ENCODE results near the gene SMKR1. TPM values are rescaled to one million over a fixed set of nuclear protein-coding genes. Genes with fewer than 3 reads are reported as not detected.

Gene SMKR1
- total RNA-seq, 2 donors from 2014 or later: 0.55 to 0.97 TPM

DNA sequence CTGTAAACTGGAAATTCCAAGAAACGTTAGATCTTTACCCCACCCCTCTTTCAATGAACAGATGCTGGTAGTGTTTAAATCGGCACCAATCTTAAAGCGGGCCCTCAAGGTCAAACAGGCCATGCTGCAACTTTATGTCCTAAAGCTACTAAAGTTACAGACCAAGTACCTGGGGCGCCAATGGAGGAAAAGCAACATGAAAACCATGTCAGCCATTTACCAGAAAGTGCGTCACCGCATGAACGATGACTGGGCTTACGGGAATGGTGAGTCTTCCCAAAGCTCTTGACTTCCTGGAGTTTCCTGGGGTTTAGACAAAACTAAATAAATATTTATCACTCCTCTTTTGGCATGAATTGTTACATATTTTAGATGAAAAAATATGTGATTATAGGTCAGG, 19.6 kb upstream of the SMKR1 start:
- H3K4me3 Mint-ChIP-seq: no peak overlapping the region
- H3K4me1 ChIP-seq (ENCODE audit: control insufficient read depth, insufficient read depth, low read length): no peaks in the 10 kb centered on the region
- no peak for DNase-seq
- no peaks in the 10 kb centered on the region for H3K27me3 Mint-ChIP-seq (ENCODE audit: insufficient read depth)
- no peak overlapping the region for H3K9ac ChIP-seq (ENCODE audit: extremely low read depth, low read length, poor library complexity, severe bottlenecking)
- H3K9me3 Mint-ChIP-seq: peaks cover 4% of the 10 kb centered on the region
- H3K36me3 Mint-ChIP-seq (ENCODE audit: low read depth): peaks cover 59% of the 10 kb centered on the region
- no peak overlapping the region for H3K27ac Mint-ChIP-seq
- TF ChIP-seq, protein P1, sequence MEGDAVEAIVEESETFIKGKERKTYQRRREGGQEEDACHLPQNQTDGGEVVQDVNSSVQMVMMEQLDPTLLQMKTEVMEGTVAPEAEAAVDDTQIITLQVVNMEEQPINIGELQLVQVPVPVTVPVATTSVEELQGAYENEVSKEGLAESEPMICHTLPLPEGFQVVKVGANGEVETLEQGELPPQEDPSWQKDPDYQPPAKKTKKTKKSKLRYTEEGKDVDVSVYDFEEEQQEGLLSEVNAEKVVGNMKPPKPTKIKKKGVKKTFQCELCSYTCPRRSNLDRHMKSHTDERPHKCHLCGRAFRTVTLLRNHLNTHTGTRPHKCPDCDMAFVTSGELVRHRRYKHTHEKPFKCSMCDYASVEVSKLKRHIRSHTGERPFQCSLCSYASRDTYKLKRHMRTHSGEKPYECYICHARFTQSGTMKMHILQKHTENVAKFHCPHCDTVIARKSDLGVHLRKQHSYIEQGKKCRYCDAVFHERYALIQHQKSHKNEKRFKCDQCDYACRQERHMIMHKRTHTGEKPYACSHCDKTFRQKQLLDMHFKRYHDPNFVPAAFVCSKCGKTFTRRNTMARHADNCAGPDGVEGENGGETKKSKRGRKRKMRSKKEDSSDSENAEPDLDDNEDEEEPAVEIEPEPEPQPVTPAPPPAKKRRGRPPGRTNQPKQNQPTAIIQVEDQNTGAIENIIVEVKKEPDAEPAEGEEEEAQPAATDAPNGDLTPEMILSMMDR (conservative IDR thresholded peaks at IDR 0.05): no peak
- WGBS, 2 experiments (ENCODE audit: insufficient coverage in 1 of 2, insufficient read length in 1 of 2): 96 to 97% methylated on average over 8 of the region's 8 CpGs
- no peak overlapping the region for H3K27ac ChIP-seq (ENCODE audit: low read depth, low read length)
- H3K4me3 ChIP-seq (ENCODE audit: low read length): no peak overlapping the region
- peaks cover 19% of the 10 kb centered on the region for H3K36me3 ChIP-seq (ENCODE audit: control insufficient read depth, insufficient read depth, low read length)
- peaks cover 1% of the 10 kb centered on the region for H3K9me3 ChIP-seq (ENCODE audit: control insufficient read depth, low read length)
- no peaks in the 10 kb centered on the region for H3K27me3 ChIP-seq (ENCODE audit: control insufficient read depth, insufficient read depth, low read length, poor library complexity, severe bottlenecking)
- H3K4me1 Mint-ChIP-seq: no peaks in the 10 kb centered on the region

DNA sequence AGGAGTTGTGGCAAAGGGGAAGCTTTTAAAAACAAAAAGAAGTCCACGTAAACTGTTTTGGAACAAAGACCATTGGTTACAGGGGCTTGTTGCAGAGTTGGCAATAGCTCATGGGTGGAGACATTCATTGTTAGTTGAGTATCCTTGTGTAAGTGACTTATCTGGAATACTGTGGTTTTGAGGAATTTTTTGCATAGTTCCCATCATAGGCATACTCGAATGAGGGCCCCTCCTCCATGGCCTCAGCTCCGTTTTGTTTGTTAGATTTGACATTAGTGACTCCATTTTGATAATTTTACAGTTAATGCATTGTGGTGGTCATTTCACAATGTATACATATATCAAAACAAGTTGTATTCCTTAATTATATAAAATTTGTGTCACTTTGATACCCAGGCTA, 12.8 kb upstream of the SMKR1 start:
- H3K9me3 Mint-ChIP-seq: no peaks in the 10 kb centered on the region
- H3K4me3 ChIP-seq (ENCODE audit: low read length): no peak overlapping the region
- WGBS, 2 experiments (ENCODE audit: insufficient coverage in 1 of 2, insufficient read length in 1 of 2): 78 to 90% methylated on average over 1 to 3 of the region's 3 CpGs
- no peak for DNase-seq
- no peaks in the 10 kb centered on the region for H3K4me1 ChIP-seq (ENCODE audit: control insufficient read depth, insufficient read depth, low read length)
- H3K9ac ChIP-seq (ENCODE audit: extremely low read depth, low read length, poor library complexity, severe bottlenecking): no peak overlapping the region
- no peaks in the 10 kb centered on the region for H3K27me3 ChIP-seq (ENCODE audit: control insufficient read depth, insufficient read depth, low read length, poor library complexity, severe bottlenecking)
- H3K4me3 Mint-ChIP-seq: no peak overlapping the region
- H3K27ac Mint-ChIP-seq: no peak overlapping the region
- peaks cover 20% of the 10 kb centered on the region for H3K36me3 Mint-ChIP-seq (ENCODE audit: low read depth)
- peaks cover 4% of the 10 kb centered on the region for H3K4me1 Mint-ChIP-seq
- peaks cover 10% of the 10 kb centered on the region for H3K36me3 ChIP-seq (ENCODE audit: control insufficient read depth, insufficient read depth, low read length)
- no peak overlapping the region for H3K27ac ChIP-seq (ENCODE audit: low read depth, low read length)
- no peaks in the 10 kb centered on the region for H3K9me3 ChIP-seq (ENCODE audit: control insufficient read depth, low read length)
- no peaks in the 10 kb centered on the region for H3K27me3 Mint-ChIP-seq (ENCODE audit: insufficient read depth)
- TF ChIP-seq, protein P1 (conservative IDR thresholded peaks at IDR 0.05): no peak

DNA sequence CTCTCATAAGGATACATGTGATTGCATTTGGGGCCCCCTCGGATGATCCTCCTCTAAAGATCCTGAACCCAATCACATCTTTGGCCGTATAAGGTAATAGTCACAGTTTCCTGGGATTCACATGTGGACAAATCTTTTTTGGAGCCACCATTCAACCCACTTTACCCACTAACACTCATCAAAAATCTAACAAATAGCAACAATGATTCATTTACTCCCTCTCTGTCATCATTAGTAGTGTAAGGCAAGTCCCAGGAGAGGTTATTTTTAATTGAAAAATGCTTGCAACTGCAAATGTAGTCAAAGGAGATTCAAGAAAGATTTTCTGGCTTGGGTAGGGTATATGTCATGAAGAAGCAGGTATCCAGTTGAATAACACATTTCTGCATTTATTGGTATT, 9.9 kb upstream of the SMKR1 start:
- Histone ChIP-seq H3K27me3 (ENCODE audit: control insufficient read depth, insufficient read depth, low read length, poor library complexity, severe bottlenecking) (no peaks in the 10 kb centered on the region), H3K27ac (ENCODE audit: low read depth, low read length) (no peak overlapping the region), H3K9ac (ENCODE audit: extremely low read depth, low read length, poor library complexity, severe bottlenecking) (no peak overlapping the region), H3K9me3 (ENCODE audit: control insufficient read depth, low read length) (no peaks in the 10 kb centered on the region), H3K4me3 (ENCODE audit: low read length) (no peak overlapping the region), H3K4me1 (ENCODE audit: control insufficient read depth, insufficient read depth, low read length) (no peaks in the 10 kb centered on the region), H3K36me3 (ENCODE audit: control insufficient read depth, insufficient read depth, low read length) (peaks cover 2% of the 10 kb centered on the region)
- no peak for DNase-seq
- Mint-ChIP-seq H3K4me3 (no peak overlapping the region), H3K27ac (no peak overlapping the region), H3K4me1 (peaks cover 4% of the 10 kb centered on the region), H3K9me3 (no peaks in the 10 kb centered on the region), H3K36me3 (ENCODE audit: low read depth) (peaks cover 3% of the 10 kb centered on the region), H3K27me3 (ENCODE audit: insufficient read depth) (peaks cover 2% of the 10 kb centered on the region)
- 97% methylated on average over 2 of the region's 2 CpGs; no CpG with 5 or more reads in 1 of the 2 experiments for WGBS, 2 experiments (ENCODE audit: insufficient coverage in 1 of 2, insufficient read length in 1 of 2)
- TF ChIP-seq, protein P1 (conservative IDR thresholded peaks at IDR 0.05): no peak

Measured in endodermal cell (in vitro differentiated cells).